ENCODE measurements around the gene WT1.

- TF ChIP-seq SP1 (IDR thresholded peaks at IDR 0.05; ENCODE audit: low read depth, low read length) (no peak), CTCF (IDR thresholded peaks at IDR 0.05; ENCODE audit: control extremely low read depth in 1 of 3, insufficient read depth in 1 of 3, low read depth in 1 of 3, low read length in 3 of 3) (no peak), EZH2 (IDR thresholded peaks at IDR 0.05; ENCODE audit: low read depth, low read length, severe bottlenecking) (peak; percentile 80), BRCA1 (IDR thresholded peaks at IDR 0.05; ENCODE audit: low read depth, low read length) (no peak), POLR2A (IDR thresholded peaks at IDR 0.05; ENCODE audit: control extremely low read depth in 1 of 2, low read depth in 2 of 2, low read length in 2 of 2) (no peak), RFX5 (IDR thresholded peaks at IDR 0.05; ENCODE audit: borderline replicate concordance, low read depth, low read length) (no peak), HDAC2 (IDR thresholded peaks at IDR 0.05; ENCODE audit: borderline replicate concordance in 1 of 2, low read depth in 2 of 2, low read length in 2 of 2) (no peak), POLR2AphosphoS5 (IDR thresholded peaks at IDR 0.05; ENCODE audit: low read depth, low read length) (no peak), ASH2L (IDR thresholded peaks at IDR 0.05; ENCODE audit: low read length) (no peak), EP300 (IDR thresholded peaks at IDR 0.05; ENCODE audit: borderline replicate concordance in 1 of 2, low read depth in 2 of 2, low read length in 2 of 2) (no peak), FOSL1 (IDR thresholded peaks at IDR 0.05; ENCODE audit: insufficient read depth, low read depth, low read length) (no peak), JUND (IDR thresholded peaks at IDR 0.05; ENCODE audit: low read length) (peak; percentile 26; the same call in 1 of the 2 replicates)
- TF ChIP-seq, protein P1, sequence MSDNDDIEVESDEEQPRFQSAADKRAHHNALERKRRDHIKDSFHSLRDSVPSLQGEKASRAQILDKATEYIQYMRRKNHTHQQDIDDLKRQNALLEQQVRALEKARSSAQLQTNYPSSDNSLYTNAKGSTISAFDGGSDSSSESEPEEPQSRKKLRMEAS (IDR thresholded peaks at IDR 0.05), result no peak
Observed at GRCh38 chr11:32426819-32427615, 8.3 kb downstream of the WT1 start.

All from H1 (cell line).